Keratinocyte (primary cell): ENCODE measurements around the gene PGAP1. TPM values are rescaled to one million over a fixed set of nuclear protein-coding genes. Genes with fewer than 3 reads are reported as not detected.

Experiments
- DNase-seq: peaks from one replicate; pipeline ENCODE4 v3.0.0-alpha.2; 2011; ENCODE audit warnings: low read depth, missing footprints, low spot score
- FAIRE-seq: peaks from 2 replicates; lab custom pipeline; 2011; peaks lifted over from hg19 to GRCh38; lab: Jason Lieb, UNC
- H2AFZ ChIP-seq: 2 replicates; pipeline ENCODE4 v1.6.0; 2012; ENCODE audit warnings: low read length, control low read depth, inconsistent platforms; ENCODE audit not compliant: control insufficient read depth
- H3K27ac ChIP-seq: 2 replicates; pipeline ENCODE4 v1.5.1; 2011; ENCODE audit warnings: low read length; ENCODE audit not compliant: control insufficient read depth, insufficient read depth
- H3K27me3 ChIP-seq: 3 replicates; pipeline ENCODE4 v1.6.0; 2011; ENCODE audit warnings: low read length; ENCODE audit not compliant: control insufficient read depth, insufficient read depth; ENCODE audit errors: extremely low read depth
- H3K36me3 ChIP-seq, 2 experiments: 2 replicates in 1 of 2; 3 replicates in 1 of 2; pipeline ENCODE4 v1.5.1; 2011; ENCODE audit warnings: low read length in 2 of 2, mild to moderate bottlenecking in 1 of 2; ENCODE audit not compliant: control insufficient read depth in 2 of 2, insufficient read depth in 2 of 2; ENCODE audit errors: extremely low read depth in 1 of 2
- H3K4me1 ChIP-seq: 3 replicates; pipeline ENCODE4 v1.5.1; 2011; ENCODE audit warnings: low read length; ENCODE audit not compliant: control insufficient read depth, insufficient read depth; ENCODE audit errors: extremely low read depth
- H3K4me2 ChIP-seq: 3 replicates; pipeline ENCODE4 v1.6.0; 2011; ENCODE audit warnings: low read depth, low read length; ENCODE audit not compliant: control insufficient read depth, insufficient read depth; ENCODE audit errors: extremely low read depth
- H3K4me3 ChIP-seq, 3 experiments: fragments of 200-600 bp in 1 of 3; sonication (generic) in 1 of 3; 2 replicates in 2 of 3; 3 replicates in 1 of 3; pipeline ENCODE4 v1.5.1; 2011 to 2016; ENCODE audit warnings: low read length in 3 of 3, mild to moderate bottlenecking in 3 of 3, control low read depth in 2 of 3, inconsistent platforms in 1 of 3, low read depth in 1 of 3, mixed read lengths in 1 of 3, mixed run types in 1 of 3, moderate library complexity in 1 of 3; ENCODE audit not compliant: control insufficient read depth in 2 of 3, insufficient read depth in 2 of 3; ENCODE audit errors: extremely low read depth in 1 of 3
- H3K79me2 ChIP-seq: 2 replicates; pipeline ENCODE4 v1.6.0; 2012; ENCODE audit warnings: low read length; ENCODE audit not compliant: control insufficient read depth, insufficient read depth
- H3K9ac ChIP-seq: 3 replicates; pipeline ENCODE4 v1.6.0; 2011; ENCODE audit warnings: low read length; ENCODE audit not compliant: control insufficient read depth, insufficient read depth; ENCODE audit errors: extremely low read depth
- H3K9me1 ChIP-seq: 3 replicates; pipeline ENCODE4 v1.6.0; 2011; ENCODE audit warnings: low read length; ENCODE audit not compliant: control insufficient read depth, insufficient read depth; ENCODE audit errors: extremely low read depth
- H3K9me3 ChIP-seq: 2 replicates; pipeline ENCODE4 v1.5.1; 2012; ENCODE audit warnings: low read depth, low read length; ENCODE audit not compliant: control insufficient read depth
- H4K20me1 ChIP-seq: 3 replicates; pipeline ENCODE4 v1.6.0; 2011; ENCODE audit warnings: low read length; ENCODE audit not compliant: control insufficient read depth, insufficient read depth; ENCODE audit errors: extremely low read depth
- CTCF ChIP-seq, 3 experiments: IDR thresholded peaks in 1 of 3; conservative IDR thresholded peaks in 1 of 3; optimal IDR thresholded peaks in 1 of 3; 2 replicates in 2 of 3; 3 replicates in 1 of 3; pipeline versions ENCODE3 to v1.5.1; 2011; ENCODE audit warnings: low read length in 3 of 3, mild to moderate bottlenecking in 3 of 3, moderate library complexity in 2 of 3, control low read depth in 1 of 3, inconsistent platforms in 1 of 3; ENCODE audit not compliant: insufficient read depth in 2 of 3; ENCODE audit errors: extremely low read depth in 1 of 3
- EZH2 ChIP-seq: IDR thresholded peaks from one replicate; pipeline ENCODE4 v1.6.1; 2012; ENCODE audit warnings: inconsistent platforms, mild to moderate bottlenecking, low read length, moderate library complexity
- dilution Hi-C: fragments of 300-500 bp; cut with MboI; formaldehyde crosslinking; loops from one replicate; pipeline ENCODE4 v1.7.0; 2020; ENCODE audit warnings: low sequenced_read_pairs; ENCODE audit not compliant: extremely low pct_ligation_motif_present
- polyA plus RNA-seq, 5 experiments: library from polyadenylated mRNA; depleted of rRNA in 3 of 5; stranded (reverse) in 3 of 5; stranded (forward) in 1 of 5; unstranded in 1 of 5; fragments of >200 nt; gene quantifications; 1 replicate in 1 of 5; 2 replicates in 3 of 5; 3 replicates in 1 of 5; pipeline versions ENCODE4 v1.2.1 to v1.2.3, GENCODE V29; 2011 to 2012; ENCODE audit warnings: missing spikeins in 2 of 5, low read depth in 1 of 5, low replicate concordance in 1 of 5

PGAP1 gene
- polyA plus RNA-seq, 1 donor (not counting 4 experiments of a cell fraction or from before 2014, with no cell fraction given): 7.1 TPM

- no peaks in the 10 kb centered on the region for H3K9me3 ChIP-seq
- H3K4me2 ChIP-seq: no peak overlapping the region
- FAIRE-seq (peak; percentile 46), DNase-seq (no peak)
- H3K9ac ChIP-seq: no peak overlapping the region
- no peaks in the 10 kb centered on the region for H3K27me3 ChIP-seq
- dilution Hi-C loops: no loop called here
- H4K20me1 ChIP-seq: no peaks in the 10 kb centered on the region
- TF ChIP-seq CTCF (optimal IDR thresholded peaks at IDR 0.05 in 1 of 3, IDR thresholded peaks at IDR 0.05 in 1 of 3, conservative IDR thresholded peaks at IDR 0.05 in 1 of 3; ENCODE audit: extremely low read depth in 1 of 3, insufficient read depth in 2 of 3, low read length in 3 of 3) (no peak), EZH2 (no peak)
- H3K79me2 ChIP-seq: no peaks in the 10 kb centered on the region
- no peak overlapping the region for H3K27ac ChIP-seq
- no peaks in the 10 kb centered on the region for H3K36me3 ChIP-seq
- H2AFZ ChIP-seq: no peak overlapping the region
- peaks cover 10% of the 10 kb centered on the region for H3K4me1 ChIP-seq
- no peak overlapping the region for H3K4me3 ChIP-seq
- H3K9me1 ChIP-seq: no peaks in the 10 kb centered on the region
These were observed 42.0 kb upstream of the PGAP1 start for GRCh38 chr2:196968516-196968915.

- H3K4me1 ChIP-seq: peaks cover 16% of the 10 kb centered on the region
- no peaks in the 10 kb centered on the region for H3K9me1 ChIP-seq
- H3K4me2 ChIP-seq: no peak overlapping the region
- H2AFZ ChIP-seq: no peak overlapping the region
- H3K79me2 ChIP-seq: no peaks in the 10 kb centered on the region
- FAIRE-seq (no peak), DNase-seq (no peak)
- H3K9me3 ChIP-seq: no peaks in the 10 kb centered on the region
- TF ChIP-seq CTCF (optimal IDR thresholded peaks at IDR 0.05 in 1 of 3, IDR thresholded peaks at IDR 0.05 in 1 of 3, conservative IDR thresholded peaks at IDR 0.05 in 1 of 3; ENCODE audit: extremely low read depth in 1 of 3, insufficient read depth in 2 of 3, low read length in 3 of 3) (no peak), EZH2 (no peak)
- H3K27ac ChIP-seq: no peak overlapping the region
- H3K27me3 ChIP-seq: no peaks in the 10 kb centered on the region
- H3K9ac ChIP-seq: no peak overlapping the region
- H4K20me1 ChIP-seq: no peaks in the 10 kb centered on the region
- no peak overlapping the region for H3K4me3 ChIP-seq
- H3K36me3 ChIP-seq: no peaks in the 10 kb centered on the region
- dilution Hi-C loops: no loop called here
These were observed 41.3 kb upstream of the PGAP1 start for GRCh38 chr2:196967775-196968174.
